Measurements from ENCODE around the gene SNX5. TPM values are rescaled to one million over a fixed set of nuclear protein-coding genes. Genes with fewer than 3 reads are reported as not detected.

SNX5 gene
- total RNA-seq, 4 donors from 2014 or later, result 79.8 to 128 (median 100) TPM

GRCh38 chr20:17896771-17897369 is 71.7 kb downstream of the SNX5 start:
- Histone ChIP-seq H3K4me3 (no peak overlapping the region), H3K4me1 (peaks cover 0 to 30% (median 12%) of the 10 kb centered on the region in 4 donors), H3K36me3 (no peaks in the 10 kb centered on the region), H3K9me3 (peaks cover 0 to 4% (median 0%) of the 10 kb centered on the region in 4 donors), H3K27ac (peak overlapping the region in 3 of 4 donors; percentile 75 to 88 (median 77)), H3K27me3 (no peaks in the 10 kb centered on the region)
- DNase-seq (ENCODE audit: low spot score in 2 of 2), result no peak
- 67 to 68% methylated on average over 3 of the region's 3 CpGs for WGBS, 2 donors
- no peak for TF ChIP-seq POLR2A (IDR thresholded peaks at IDR 0.05)
- TF ChIP-seq CTCF (IDR thresholded peaks at IDR 0.05), result no peak
- no peak for TF ChIP-seq EP300 (IDR thresholded peaks at IDR 0.05)

- DNase-seq (ENCODE audit: low spot score in 2 of 2), result no peak
- WGBS, 2 donors, result 15 to 20% methylated on average over 9 of the region's 9 CpGs
Measured at GRCh38 chr20:17896193-17896723, 72.3 kb downstream of the SNX5 start.

GRCh38 chr20:17895641-17896171 is 72.9 kb downstream of the SNX5 start:
- no peaks in the 10 kb centered on the region for H3K27me3 ChIP-seq
- WGBS, 2 donors, result 5 to 18% methylated on average over 16 to 17 of the region's 17 CpGs
- peaks cover 0 to 30% (median 12%) of the 10 kb centered on the region in 4 donors for H3K4me1 ChIP-seq
- H3K36me3 ChIP-seq, result no peaks in the 10 kb centered on the region
- DNase-seq (ENCODE audit: low spot score in 2 of 2), result peak in 1 of 2 donors; percentile 57
- H3K4me3 ChIP-seq, result peak overlapping the region; percentile 20 to 42 (median 21)
- H3K27ac ChIP-seq, result peak overlapping the region in 3 of 4 donors; percentile 75 to 88 (median 77)
- no peak for TF ChIP-seq CTCF (IDR thresholded peaks at IDR 0.05)
- TF ChIP-seq POLR2A (IDR thresholded peaks at IDR 0.05), result no peak
- peak in 1 of 2 donors; percentile 29 for TF ChIP-seq EP300 (IDR thresholded peaks at IDR 0.05)
- H3K9me3 ChIP-seq, result peaks cover 0 to 11% (median 0%) of the 10 kb centered on the region in 4 donors

More at GRCh38 chr20:17896193-17896723, 72.3 kb downstream of the SNX5 start:
- Histone ChIP-seq H3K27me3 (no peaks in the 10 kb centered on the region), H3K36me3 (no peaks in the 10 kb centered on the region), H3K27ac (peak overlapping the region in 3 of 4 donors; percentile 75 to 88 (median 77)), H3K4me1 (peaks cover 0 to 30% (median 12%) of the 10 kb centered on the region in 4 donors), H3K4me3 (peak overlapping the region in 1 of 4 donors; percentile 42), H3K9me3 (peaks cover 0 to 5% (median 0%) of the 10 kb centered on the region in 4 donors)
- TF ChIP-seq CTCF (IDR thresholded peaks at IDR 0.05), result no peak
- no peak for TF ChIP-seq POLR2A (IDR thresholded peaks at IDR 0.05)
- TF ChIP-seq EP300 (IDR thresholded peaks at IDR 0.05), result peak in 1 of 2 donors; percentile 55

- no peak for TF ChIP-seq EP300 (IDR thresholded peaks at IDR 0.05)
- H3K27ac ChIP-seq, result no peak overlapping the region
Measured at GRCh38 chr20:17893445-17893844, 75.1 kb downstream of the SNX5 start.

GRCh38 chr20:17892189-17892938 is 76.2 kb downstream of the SNX5 start:
- Histone ChIP-seq H3K27me3 (no peaks in the 10 kb centered on the region), H3K9me3 (peaks cover 0 to 27% (median 0%) of the 10 kb centered on the region in 4 donors), H3K27ac (no peak overlapping the region), H3K4me3 (no peak overlapping the region), H3K4me1 (peaks cover 0 to 27% (median 12%) of the 10 kb centered on the region in 4 donors), H3K36me3 (no peaks in the 10 kb centered on the region)
- DNase-seq (ENCODE audit: low spot score in 2 of 2), result no peak
- TF ChIP-seq EP300 (IDR thresholded peaks at IDR 0.05) (peak in 1 of 2 donors; percentile 62), CTCF (IDR thresholded peaks at IDR 0.05) (no peak)
- 57 to 73% methylated on average over 2 of the region's 2 CpGs for WGBS, 2 donors

More at GRCh38 chr20:17893445-17893844, 75.1 kb downstream of the SNX5 start:
- no peaks in the 10 kb centered on the region for H3K36me3 ChIP-seq
- H3K4me3 ChIP-seq, result no peak overlapping the region
- no peaks in the 10 kb centered on the region for H3K27me3 ChIP-seq
- DNase-seq (ENCODE audit: low spot score in 2 of 2), result no peak
- peaks cover 0 to 27% (median 0%) of the 10 kb centered on the region in 4 donors for H3K9me3 ChIP-seq
- peaks cover 0 to 30% (median 12%) of the 10 kb centered on the region in 4 donors for H3K4me1 ChIP-seq
- 76% methylated on average over 3 of the region's 3 CpGs for WGBS, 2 donors

All from tibial nerve (tissue), 4 donors.